Activated CD4-positive, alpha-beta T cell treated with anti-CD3 and anti-CD28 coated beads for 4 hours (primary cell): ENCODE results near the gene PIAS1.

Source experiments
- DNase-seq, 2 donors: peaks; one replicate each; pipeline ENCODE4 v3.0.0-alpha.2; 2020

The PIAS1 gene

DNA sequence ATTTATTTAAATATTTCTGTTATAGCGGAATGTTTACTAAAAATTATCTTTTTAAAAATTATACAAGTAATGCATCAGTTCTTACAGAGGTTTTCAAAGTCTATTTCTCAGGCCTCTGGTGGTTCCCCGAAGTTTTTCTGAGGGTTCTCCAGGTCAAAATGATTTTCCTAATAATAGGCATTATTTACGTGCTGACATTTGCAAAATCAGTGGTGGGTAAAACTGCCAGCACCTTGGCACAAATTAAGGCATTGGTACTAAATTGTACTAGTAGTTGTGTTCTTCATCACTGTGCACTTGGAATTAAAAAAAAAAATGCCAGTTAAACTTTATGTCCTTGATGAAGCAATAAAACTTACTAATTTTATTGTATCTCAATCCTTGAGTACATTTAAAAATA is 9.5 kb downstream of the PIAS1 start:
- no peak for DNase-seq

DNA sequence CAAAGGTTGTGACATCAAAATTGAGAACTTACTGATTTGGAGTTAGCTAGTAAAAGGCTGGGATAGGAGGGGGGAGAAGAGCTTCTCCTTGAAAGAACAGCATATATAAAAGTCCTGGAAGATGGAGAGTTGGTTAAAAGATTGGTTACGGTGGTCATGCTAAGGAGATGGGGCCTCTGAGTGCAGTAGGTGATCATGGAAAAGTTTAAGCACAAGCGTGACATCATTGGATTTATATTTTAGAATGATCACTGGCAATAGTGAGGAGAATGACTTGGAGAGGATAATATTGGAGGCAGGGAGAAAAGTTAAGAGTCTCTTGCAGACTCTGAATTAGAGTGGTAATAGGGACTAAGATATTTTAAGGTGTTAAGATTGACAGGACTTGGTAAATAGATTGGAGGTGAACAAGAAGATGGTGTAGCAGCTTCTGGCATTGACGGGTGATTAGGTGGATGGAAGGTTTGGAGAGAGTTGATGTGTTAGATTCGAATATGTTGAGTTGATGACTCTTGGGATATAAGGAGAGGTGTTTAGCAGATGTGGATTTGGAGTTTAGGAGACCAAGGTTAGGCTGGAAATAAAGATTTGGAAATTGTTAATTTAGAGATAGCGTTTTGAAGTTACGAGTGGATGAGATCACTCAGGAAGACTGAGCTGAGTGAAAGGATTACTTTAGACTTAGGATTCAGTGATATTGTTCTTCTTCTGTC is 19.6 kb downstream of the PIAS1 start:
- DNase-seq = no peak

- no peak for DNase-seq
These were observed 21.8 kb downstream of the PIAS1 start for GRCh38 chr15:68075764-68076385.

DNA sequence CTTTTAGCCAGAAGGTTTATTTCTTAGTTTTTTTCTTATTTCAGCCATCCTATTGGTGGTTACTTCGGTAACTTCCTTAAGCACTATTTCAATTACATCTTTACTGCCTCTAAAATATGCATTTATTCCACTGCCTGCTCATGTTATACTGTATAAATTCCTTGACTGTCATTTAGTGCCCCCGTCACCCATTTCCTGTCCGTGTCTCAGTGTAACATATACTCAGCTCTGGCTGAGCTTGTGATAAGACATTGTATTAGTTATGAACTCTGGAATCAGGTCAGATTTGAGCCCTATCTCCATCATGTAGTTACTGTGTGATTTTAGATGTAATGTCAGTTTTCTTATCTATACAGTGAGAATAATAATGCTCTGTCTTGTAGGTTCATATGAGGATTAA is 24.2 kb downstream of the PIAS1 start:
- no peak for DNase-seq

- no peak for DNase-seq
These were observed 26.2 kb downstream of the PIAS1 start for GRCh38 chr15:68080334-68080733.

- no peak for DNase-seq
These were observed 26.7 kb downstream of the PIAS1 start for GRCh38 chr15:68080783-68081182.

GRCh38 chr15:68081869-68082505 is 27.9 kb downstream of the PIAS1 start:
- DNase-seq = no peak

DNA sequence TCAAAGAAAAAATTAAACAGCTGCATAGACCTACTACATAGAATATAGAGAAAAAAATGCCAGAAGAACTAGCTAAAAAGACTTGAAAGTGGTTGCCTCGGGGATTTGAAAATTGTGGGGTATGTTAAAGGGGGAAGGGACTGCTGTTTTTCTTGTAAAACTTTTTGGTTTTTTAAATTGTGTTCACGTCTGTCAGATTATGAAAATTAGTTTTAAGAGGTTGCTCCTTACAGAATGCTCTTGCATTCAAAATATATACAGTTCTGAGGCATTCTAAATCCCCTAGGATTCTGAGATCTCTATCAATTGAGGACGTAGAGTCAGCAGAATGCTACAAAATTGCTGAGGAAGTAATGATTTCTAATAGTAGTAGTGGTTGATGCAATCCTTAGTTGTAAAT is 28.6 kb downstream of the PIAS1 start:
- DNase-seq = no peak

GRCh38 chr15:68083463-68083862 is 29.3 kb downstream of the PIAS1 start:
- no peak for DNase-seq

DNA sequence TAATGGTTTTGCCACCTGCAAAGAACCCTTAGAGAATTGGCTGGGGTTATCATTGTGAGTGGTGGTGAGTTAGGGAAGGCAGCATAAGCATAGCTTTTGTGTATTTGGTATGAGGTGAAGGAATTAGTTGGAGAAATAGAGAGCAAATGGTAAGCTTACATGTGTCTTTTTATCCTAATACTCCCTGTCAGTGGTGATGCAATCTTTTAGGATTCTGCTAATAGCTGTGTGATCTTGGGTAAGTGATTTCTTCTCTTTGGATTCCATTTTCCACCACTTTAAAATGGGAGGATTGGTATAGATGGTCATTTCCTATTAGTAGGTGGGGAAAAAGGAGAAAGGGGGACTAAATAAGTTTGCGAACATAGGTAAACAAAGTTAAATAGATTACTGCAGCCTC is 30.9 kb downstream of the PIAS1 start:
- no peak for DNase-seq

DNA sequence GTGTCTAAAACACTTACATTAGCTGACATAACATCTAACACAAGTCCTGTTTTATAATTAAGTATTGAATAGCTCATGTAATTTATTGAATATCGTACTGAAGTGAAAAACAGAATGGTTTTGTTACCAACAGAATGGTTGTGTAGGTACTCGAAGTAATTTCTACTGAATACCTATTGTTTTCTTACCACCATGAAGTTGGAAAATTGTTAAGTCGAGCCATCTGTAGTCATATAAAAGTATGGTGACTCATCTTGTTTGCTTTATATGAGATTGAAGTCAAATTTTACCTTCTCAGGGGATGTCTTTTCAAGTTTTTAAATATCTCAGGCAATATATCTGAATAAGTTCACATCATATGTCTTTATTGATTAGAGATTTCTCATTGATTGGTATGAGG is 37.6 kb downstream of the PIAS1 start:
- DNase-seq = no peak

DNA sequence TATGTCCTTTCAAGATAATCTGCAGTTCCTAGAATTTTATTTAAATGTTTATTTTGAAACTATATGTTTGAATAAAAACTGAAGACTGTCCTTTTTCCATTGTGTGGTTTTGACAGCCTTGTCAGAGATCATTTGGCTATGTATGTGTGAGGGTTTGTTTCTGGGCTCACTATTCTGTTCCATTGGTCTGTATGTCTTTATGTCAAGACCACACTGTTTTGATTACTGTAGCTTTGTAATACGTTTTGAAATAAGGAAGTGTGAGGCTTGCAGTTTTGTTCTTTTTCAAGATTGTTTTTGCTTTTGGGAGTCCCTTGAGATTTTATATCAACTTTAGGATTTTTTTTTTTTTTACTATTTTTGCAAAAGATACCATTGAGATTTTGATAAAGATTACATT is 42.0 kb downstream of the PIAS1 start:
- DNase-seq = no peak

DNA sequence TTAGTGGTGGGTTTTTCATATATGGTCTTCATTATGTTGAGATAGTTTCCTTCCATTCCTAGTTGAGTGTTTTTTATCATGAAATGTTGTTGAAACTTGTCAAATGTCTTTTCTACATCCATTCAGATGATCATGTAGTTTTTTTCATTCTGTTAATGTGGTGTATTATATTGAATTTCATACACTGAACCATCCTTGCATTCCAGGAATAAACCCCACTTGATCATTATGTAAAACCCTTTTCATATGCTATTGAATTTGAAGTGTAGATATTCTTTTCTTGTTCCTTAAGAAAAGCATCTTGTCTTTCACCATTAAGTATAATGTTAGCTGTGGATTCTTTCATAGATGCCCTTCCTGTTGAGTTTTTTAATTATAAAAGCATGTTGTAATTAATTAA is 42.9 kb downstream of the PIAS1 start:
- DNase-seq = no peak

DNA sequence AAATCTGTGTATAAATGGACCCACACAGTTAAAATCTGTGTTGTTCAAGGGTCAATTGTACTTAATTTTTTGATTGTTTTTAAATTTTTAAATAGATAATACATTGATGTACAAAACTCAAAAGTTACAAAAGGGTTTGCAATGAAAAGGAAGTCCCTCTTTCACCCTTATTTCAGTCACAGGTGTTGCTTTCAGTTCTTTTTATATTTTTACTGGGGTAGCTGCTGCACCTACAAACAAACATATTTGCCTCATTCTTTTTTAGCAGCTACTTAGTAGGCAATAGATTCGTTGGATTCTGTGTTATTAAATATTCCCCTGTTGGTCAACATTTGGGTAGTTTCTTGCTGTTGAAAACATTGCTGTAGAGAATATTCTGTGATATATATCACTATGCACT is 44.4 kb downstream of the PIAS1 start:
- DNase-seq = no peak

GRCh38 chr15:68100194-68100593 is 46.1 kb downstream of the PIAS1 start:
- no peak for DNase-seq

- DNase-seq = no peak
These were observed 49.5 kb downstream of the PIAS1 start for GRCh38 chr15:68103603-68104002.

- DNase-seq = no peak
These were observed 52.5 kb downstream of the PIAS1 start for GRCh38 chr15:68106656-68107055.

DNA sequence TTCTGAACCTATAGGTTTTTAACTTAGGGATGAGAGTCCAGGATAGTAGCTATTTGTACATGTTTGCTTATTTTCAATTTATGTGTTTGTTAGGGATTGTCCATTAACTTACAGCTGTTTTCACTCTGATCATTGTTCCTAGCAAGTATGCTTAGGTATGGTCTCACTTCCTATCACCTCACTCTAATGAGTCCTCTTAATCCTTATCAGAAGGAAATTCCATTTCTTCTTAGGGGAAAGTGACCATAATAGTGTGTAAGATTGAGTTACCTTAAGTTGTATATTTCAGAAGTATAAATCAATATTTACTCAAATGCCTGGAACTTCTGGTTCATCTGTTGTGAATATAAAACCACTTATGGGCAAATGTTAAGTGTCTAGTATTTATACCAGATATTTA is 53.0 kb downstream of the PIAS1 start:
- DNase-seq = no peak

GRCh38 chr15:68112706-68113105 is 58.6 kb downstream of the PIAS1 start:
- DNase-seq = no peak

- no peak for DNase-seq
These were observed 59.2 kb downstream of the PIAS1 start for GRCh38 chr15:68113273-68113672.

DNA sequence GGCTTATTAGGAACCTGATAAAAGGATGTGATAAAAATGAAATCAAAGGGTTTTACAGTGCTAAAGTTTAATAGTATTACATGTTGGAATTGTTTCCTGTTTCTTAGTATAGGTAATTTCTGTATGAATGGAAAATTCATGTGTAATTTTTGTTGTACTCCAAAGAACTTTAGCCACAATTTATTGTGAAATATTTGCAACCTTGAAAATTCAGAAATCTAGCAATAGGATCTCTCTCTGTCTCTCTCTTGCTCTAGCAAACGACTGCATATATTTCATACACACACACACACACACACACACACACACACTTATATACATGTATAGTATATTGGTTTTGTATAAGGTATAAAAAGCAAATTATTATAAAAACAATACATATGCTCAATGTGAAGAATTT is 59.6 kb downstream of the PIAS1 start:
- DNase-seq = no peak

- DNase-seq = no peak
These were observed 60.2 kb downstream of the PIAS1 start for GRCh38 chr15:68114356-68114755.

DNA sequence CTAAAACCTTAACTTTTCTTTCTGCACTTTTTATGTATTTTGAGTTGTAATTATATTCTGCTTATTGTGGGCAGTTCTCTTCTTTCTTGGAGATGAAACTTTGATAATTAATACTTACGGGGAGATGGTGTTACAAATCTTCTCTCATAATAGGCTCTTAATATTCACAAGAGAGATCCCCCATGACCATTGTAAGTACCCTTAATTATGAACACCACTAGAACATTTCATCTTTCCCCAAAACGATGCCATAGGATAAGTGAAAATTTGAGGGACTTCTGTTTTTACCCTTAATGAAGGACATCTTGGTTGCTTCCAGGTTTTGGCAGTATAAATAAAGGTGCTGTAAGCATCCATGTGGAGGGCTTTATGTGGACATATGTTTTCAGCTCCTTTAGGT is 60.7 kb downstream of the PIAS1 start:
- no peak for DNase-seq

DNA sequence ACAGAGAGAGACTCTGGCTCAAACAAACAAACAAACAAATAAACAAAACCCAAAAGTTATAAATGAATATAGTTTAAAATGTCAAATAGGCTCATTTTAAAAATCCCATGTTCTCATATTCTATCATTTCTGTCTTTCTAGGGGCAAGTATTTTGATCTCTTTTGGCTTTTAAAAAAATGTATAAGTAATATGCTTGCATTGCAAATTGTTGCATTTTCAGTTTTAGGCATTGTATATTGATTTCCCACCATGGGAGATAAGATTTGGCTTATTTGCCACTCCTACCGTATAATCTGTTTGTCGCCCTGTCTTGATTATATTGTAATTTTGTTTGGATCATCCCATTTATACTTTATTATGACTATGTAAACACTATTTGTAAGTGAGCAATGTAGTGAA is 70.6 kb downstream of the PIAS1 start:
- DNase-seq = no peak

DNA sequence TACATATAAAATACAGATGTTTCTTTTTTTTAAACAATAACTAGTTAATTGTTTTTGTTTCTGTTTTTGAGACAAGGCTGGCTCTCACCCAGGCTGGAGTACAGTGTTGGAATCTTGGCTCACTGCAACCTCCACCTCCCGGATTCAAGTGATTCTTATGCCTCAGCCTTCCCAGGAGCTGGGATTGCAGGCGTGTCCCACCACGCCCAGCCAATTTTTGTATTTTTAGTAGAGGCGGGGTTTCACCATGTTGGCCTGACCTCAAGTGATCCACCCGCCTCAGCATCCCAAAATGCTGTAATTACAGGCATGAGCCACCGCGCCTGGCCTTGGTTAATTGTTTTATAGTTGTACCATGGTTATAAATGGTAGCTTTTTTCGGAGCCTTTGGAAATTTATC is 72.3 kb downstream of the PIAS1 start:
- DNase-seq = no peak
